ENCODE results near the gene DHX38.

DNA sequence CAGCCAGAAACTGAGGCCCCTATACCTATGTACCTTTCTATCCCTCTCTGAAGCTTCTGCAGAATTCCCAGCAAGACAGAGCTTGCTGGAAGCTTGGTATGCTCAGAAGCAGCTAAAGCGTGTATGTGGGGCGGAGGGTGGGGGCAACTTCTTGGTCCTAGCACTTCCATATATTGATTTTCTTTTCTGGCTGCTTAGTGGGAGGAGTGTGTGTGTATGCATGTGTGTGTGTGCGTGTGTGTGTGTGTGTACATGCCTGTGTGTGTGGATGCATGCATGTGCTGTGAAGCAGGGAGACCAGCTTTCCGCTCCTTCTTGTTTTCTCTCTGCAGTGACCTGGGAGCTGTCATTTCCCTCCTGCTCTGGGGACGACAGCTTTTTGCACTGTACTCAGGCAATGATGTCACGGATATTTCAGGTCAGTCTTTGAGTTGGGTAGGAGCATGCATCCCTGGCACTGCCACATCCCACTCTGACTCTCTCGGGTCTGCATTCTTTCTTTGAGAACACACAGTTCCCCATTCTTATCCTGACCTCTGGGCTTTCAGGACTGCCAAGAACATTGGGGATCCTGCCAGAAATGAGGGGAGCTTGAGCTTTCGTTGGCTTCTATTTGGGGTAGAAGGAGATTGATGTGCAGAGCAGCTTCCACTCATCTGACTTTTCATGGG lies 20.0 kb upstream of the DHX38 start:
- no peak for TF ChIP-seq CTCF (IDR thresholded peaks at IDR 0.05 in 2 of 3, conservative IDR thresholded peaks at IDR 0.05 in 1 of 3; ENCODE audit: borderline replicate concordance in 1 of 3, insufficient read depth in 1 of 3, low read depth in 2 of 3, low read length in 2 of 3)
- TF ChIP-seq EZH2phosphoT487 (IDR thresholded peaks at IDR 0.05; ENCODE audit: borderline replicate concordance), result no peak
- no peak for TF ChIP-seq POLR2A (IDR thresholded peaks at IDR 0.05; ENCODE audit: borderline replicate concordance, extremely low read depth, insufficient read depth, insufficient read length)
- TF ChIP-seq SIN3A (IDR thresholded peaks at IDR 0.05; ENCODE audit: low read depth), result no peak
- TF ChIP-seq ATF3 (IDR thresholded peaks at IDR 0.05), result no peak
- no peak for TF ChIP-seq YY1 (IDR thresholded peaks at IDR 0.05; ENCODE audit: extremely low read depth, insufficient replicate concordance, low read depth, low read length)

Data from HCT116 (cell line).